ENCODE measurements around the gene NOTUM. TPM values are rescaled to one million over a fixed set of nuclear protein-coding genes. Genes with fewer than 3 reads are reported as not detected.
A peak's percentile ranks its signal among the peaks of the same experiment; 100 is the strongest.
"Not testable (repeated sequence)": the region's sequence is repeated elsewhere in the genome, so short reads cannot be mapped to it uniquely, and the experiment has no call there.

Gene NOTUM
- total RNA-seq, 8 experiments from 2014 or later, result 0.08 to 1.3 (median 0.40) TPM; not detected in 2

DNA sequence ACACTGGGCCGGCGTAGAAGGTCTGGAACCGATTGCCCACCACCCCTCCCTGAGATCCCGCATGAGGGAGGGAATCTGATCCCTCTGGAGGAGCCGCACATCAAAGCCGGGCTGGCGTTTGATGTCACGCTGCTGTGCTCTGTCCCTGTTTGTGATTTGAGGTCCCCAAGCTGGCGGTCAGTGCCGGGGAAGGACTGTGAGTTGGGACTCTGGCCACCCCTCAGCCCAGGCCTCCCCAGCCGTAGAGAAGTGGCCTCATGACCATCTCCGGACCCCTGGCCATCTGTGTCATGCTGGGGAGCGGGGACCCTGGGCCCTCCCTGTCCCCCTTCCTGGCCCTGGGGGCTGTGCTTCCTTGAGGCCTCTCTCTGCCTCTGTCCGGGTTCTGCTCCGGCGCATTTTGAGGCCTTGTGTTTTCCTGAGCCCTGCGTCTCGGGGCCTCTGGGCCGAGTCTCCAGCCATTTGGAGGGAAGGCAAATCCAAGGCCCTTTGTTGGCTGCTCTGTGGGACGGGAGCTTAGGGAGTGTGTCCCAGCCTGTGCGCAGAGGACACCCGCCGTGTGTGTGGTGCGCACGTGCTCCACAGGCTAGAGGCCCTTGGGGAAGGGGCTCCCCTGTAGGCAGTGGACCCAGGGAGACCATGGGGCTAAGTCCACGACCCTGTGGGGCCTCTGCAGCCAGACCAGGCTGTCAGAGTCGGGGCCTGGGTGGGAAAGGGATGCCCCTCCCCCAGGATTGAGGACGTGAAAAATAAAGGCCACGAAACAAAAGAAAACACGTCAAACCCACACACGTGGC, 31.5 kb upstream of the NOTUM start:
- H3K4me3 ChIP-seq, result no peak overlapping the region
- H3K27ac ChIP-seq, result peak overlapping the region; percentile 5 to 52
- H3K4me1 ChIP-seq (replicated peaks in 1 of 2), result peaks cover 20 to 26% of the 10 kb centered on the region in 2 donors
- in situ Hi-C loops (cut with MboI; ENCODE audit: low pct_unique_long_range_greater_than_20kb in 2 of 9, low sequenced_read_pairs in 9 of 9, unreplicated experiment in 9 of 9), result no loop called here
- 57 to 83% (median 70%) methylated on average over 2 to 15 of the region's 31 CpGs; no CpG with 5 or more reads in 5 of the 10 experiments for WGBS, 10 experiments
- peak in 5 of 8 experiments; percentile 5 to 23 (median 11) for ATAC-seq (replicated peaks in 6 of 8)

DNA sequence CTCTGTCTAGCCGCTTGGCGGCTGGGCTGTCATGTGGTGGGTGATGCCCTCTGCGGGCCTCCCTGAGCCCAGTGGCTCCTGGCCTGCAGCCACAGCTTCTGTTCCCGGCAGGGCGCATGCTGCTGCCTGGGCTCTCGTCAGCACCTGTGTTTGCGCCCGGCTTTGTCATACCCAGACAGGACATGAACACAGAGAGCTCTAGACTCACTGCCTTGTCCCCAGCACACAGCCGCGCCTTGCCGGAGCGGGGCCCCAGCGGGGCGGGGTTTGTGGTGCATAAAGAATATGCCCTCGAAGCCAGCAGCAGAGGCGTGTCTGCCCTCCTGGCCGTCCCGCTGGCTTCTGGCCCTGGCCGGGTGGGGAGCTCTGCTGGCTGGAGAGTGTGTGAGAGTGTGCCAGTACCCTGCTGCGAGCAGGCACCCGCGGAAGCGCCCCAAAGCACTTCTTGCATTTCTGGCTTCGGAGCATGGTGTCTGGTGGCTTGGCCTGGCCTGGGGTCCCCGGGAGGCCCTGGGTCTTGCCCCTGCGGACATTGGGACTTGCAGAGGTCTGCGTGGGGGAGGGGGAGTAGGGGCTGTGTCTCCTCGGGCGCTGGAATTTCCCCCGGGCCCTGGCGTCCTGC, 30.8 kb upstream of the NOTUM start:
- peak overlapping the region; percentile 5 to 52 for H3K27ac ChIP-seq

DNA sequence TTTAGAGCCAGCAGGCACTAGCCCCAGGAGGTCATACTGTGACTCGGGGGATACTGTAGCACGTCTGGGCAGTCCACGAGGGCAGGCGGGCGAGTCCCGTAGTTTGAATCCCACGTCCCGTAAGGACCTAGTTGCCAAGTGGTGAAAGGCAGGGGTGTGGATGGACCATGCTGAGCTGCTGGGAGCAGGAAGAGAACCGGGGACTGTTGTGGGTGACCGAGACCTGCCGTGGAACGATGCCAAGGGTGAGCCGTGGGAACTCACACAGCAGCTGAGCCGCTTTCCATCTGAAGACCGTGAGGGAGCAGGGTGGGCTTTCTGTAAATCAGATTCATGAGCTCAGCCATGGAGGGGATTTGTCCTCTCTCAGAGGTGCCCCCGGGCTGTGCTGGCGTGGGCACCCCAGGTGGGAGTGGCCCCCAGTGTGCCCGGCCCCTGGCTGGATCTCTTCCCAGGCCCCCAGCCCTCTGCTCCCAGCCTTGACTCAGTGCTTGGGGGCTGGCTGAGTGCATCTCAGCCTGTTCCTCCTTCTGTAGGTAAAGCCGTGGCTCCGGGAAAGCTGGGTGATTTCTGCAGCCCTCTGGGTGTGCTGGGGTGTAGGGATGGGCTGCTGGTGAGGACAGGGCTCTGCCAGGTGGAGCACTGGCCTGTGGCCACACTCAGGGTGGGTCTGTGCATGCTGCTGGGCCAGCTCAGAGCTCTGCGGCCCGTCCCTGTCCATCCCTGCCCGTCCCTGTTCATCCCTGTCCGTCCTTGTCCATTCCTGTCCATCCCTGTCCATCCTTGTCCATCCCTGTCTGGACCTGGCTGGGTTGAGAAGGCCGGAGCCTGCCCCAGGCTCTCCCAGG, 30.1 kb upstream of the NOTUM start:
- 60 to 100% (median 75%) methylated on average over 1 to 7 of the region's 25 CpGs; no CpG with 5 or more reads in 5 of the 10 experiments for WGBS, 10 experiments
- in situ Hi-C loops (cut with MboI; ENCODE audit: low pct_unique_long_range_greater_than_20kb in 2 of 9, low sequenced_read_pairs in 9 of 9, unreplicated experiment in 9 of 9), result no loop called here
- Histone ChIP-seq H3K27ac (peak overlapping the region in 1 of 2 donors; percentile 52), H3K4me1 (replicated peaks in 1 of 2) (peaks cover 20 to 26% of the 10 kb centered on the region in 2 donors), H3K4me3 (no peak overlapping the region)
- no peak for ATAC-seq (replicated peaks in 6 of 8)

More for the DNA sequence above, 30.8 kb upstream of the NOTUM start:
- in situ Hi-C loops (cut with MboI; ENCODE audit: low pct_unique_long_range_greater_than_20kb in 2 of 9, low sequenced_read_pairs in 9 of 9, unreplicated experiment in 9 of 9), result no loop called here
- Histone ChIP-seq H3K4me3 (no peak overlapping the region), H3K4me1 (replicated peaks in 1 of 2) (peaks cover 20 to 26% of the 10 kb centered on the region in 2 donors)
- WGBS, 10 experiments, result 0 to 29% (median 8%) methylated on average over 1 to 6 of the region's 31 CpGs; no CpG with 5 or more reads in 6 of the 10 experiments
- ATAC-seq (replicated peaks in 6 of 8), result peak; percentile 89 to 95 (median 92)

DNA sequence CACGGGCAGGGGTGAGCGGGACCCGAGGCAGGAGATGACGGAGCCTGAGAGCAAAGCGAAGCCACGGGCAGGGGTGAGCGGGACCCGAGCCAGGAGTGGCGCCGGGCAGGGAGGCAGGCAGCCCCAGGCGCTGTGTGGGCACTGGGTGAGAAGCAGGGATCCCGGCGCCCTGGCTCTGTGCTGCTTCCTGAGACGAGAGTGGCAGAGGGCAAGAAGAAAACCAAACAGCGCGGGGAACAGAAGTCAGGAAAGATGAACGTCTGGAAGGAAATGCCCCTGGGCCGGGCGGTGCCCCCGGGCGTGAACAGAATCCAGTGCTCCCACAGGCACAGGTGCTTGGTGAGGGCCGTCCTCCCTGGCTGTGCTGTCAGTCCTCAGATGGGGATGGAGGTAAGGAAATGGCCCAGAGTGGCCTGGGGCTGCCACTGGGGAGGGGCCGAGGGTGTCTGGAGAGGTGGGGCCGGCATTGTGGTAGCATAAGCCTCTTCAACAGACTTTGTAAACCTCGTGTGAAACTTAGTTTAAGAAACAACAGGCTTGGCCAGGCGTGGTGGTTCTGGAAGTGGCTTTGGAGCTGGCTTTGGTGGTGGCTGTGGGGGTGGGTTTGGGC, 26.3 kb upstream of the NOTUM start:
- no peak for ATAC-seq (replicated peaks in 6 of 8)
- 90 to 100% (median 100%) methylated on average over 1 to 9 of the region's 26 CpGs; no CpG with 5 or more reads in 6 of the 10 experiments for WGBS, 10 experiments
- Histone ChIP-seq H3K4me3 (no peak overlapping the region), H3K4me1 (replicated peaks in 1 of 2) (peaks cover 11 to 13% of the 10 kb centered on the region in 2 donors), H3K27ac (no peak overlapping the region)
- in situ Hi-C loops (cut with MboI; ENCODE audit: low pct_unique_long_range_greater_than_20kb in 2 of 9, low sequenced_read_pairs in 9 of 9, unreplicated experiment in 9 of 9), result no loop called here

DNA sequence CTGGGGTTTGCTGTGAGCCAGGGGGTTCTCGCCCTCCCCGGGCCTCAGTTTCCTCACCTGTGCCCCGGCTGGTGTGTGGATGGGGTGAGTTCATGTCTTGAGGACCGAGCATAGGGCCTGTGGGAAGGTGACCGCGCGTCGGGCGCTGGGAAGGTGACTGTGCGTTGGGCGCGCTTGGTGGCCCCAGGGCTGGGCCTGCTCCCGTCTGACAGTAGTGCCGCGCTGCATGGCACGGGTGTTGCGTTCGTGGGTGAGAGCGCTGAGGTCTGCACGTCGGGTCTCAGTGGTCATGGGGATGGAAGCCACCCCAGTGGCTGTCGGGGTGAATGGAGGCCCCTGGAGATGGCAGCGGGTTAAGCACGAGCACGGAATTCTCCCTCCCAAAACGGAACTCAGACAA, 25.6 kb upstream of the NOTUM start:
- H3K27ac ChIP-seq, result no peak overlapping the region
- H3K4me1 ChIP-seq (replicated peaks in 1 of 2), result peaks cover 4 to 6% of the 10 kb centered on the region in 2 donors
- in situ Hi-C loops (cut with MboI; ENCODE audit: low pct_unique_long_range_greater_than_20kb in 2 of 9, low sequenced_read_pairs in 9 of 9, unreplicated experiment in 9 of 9), result no loop called here
- WGBS, 10 experiments, result 93 to 100% (median 100%) methylated on average over 1 to 10 of the region's 26 CpGs; no CpG with 5 or more reads in 4 of the 10 experiments
- ATAC-seq (replicated peaks in 6 of 8), result no peak
- no peak overlapping the region for H3K4me3 ChIP-seq

DNA sequence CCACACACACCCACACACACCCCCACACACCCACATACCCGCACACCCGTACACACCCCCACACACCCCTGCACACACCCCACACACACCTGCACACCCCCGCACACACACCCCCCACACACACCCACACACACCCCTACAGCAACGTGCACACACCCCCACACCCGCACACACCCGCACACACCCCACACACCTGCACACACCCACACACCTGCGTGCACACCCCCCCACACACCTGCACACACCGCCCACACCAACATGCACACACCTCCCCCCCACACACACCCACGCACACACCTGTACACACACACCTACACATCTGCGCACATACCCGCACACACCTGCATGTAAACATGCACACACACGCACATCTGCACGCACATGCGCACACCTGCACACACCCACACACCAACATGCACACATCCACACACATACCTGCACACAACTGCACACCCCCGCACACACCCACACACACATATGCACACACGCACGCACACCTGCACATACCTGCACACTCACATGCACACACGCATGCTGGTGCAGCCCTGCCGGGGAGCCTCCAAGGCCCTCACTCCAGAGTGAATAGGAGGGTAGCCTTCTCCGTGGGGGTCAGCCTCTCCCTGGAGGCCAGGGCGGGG, 23.9 kb upstream of the NOTUM start:
- peak in 3 of 8 experiments; percentile 15 to 34 (median 16) for ATAC-seq (replicated peaks in 6 of 8)
- H3K4me1 ChIP-seq (replicated peaks in 1 of 2), result no peaks in the 10 kb centered on the region
- WGBS, 10 experiments, result 90 to 94% methylated on average over 4 to 7 of the region's 21 CpGs; no CpG with 5 or more reads in 8 of the 10 experiments
- H3K4me3 ChIP-seq, result no peak overlapping the region
- H3K27ac ChIP-seq, result no peak overlapping the region
- in situ Hi-C loops (cut with MboI; ENCODE audit: low pct_unique_long_range_greater_than_20kb in 2 of 9, low sequenced_read_pairs in 9 of 9, unreplicated experiment in 9 of 9), result no loop called here

DNA sequence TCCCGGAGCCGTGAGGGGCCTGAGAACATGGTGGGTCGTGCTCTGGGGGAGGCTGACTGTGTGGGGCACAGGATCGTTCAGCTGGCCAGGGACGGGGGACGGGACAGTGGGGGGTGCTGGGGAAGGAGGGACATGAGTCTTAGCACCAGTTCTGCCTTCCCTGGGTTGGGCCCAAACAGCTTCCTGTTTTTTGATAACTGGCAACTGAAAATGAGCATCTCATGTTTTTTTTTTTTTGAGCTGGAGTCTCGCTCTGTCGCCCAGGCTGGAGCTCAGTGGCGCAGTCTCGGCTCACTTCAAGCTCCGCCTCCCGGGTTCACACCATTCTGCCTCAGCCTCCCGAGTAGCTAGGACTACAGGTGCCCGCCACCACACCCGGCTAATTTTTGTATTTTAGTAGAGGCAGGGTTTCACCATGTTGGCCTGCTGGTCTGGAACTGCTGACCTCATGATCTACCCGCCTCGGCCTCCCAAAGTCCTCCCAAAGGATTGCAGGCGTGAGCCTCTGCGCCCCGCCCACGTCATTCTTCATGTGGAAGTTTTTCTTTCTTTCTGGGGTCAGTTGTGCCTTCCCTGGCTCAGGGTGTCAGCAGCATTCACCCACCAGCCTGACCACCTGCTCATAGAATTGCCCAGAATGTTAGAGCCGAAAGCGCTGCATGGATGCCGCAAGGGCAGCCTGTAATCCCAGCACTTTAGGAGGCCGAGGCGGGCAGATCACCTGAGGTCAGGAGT, 22.8 kb upstream of the NOTUM start:
- WGBS, 10 experiments, result 90 to 100% (median 95%) methylated on average over 2 to 16 of the region's 26 CpGs; no CpG with 5 or more reads in 5 of the 10 experiments
- ATAC-seq (replicated peaks in 6 of 8), result no peak

DNA sequence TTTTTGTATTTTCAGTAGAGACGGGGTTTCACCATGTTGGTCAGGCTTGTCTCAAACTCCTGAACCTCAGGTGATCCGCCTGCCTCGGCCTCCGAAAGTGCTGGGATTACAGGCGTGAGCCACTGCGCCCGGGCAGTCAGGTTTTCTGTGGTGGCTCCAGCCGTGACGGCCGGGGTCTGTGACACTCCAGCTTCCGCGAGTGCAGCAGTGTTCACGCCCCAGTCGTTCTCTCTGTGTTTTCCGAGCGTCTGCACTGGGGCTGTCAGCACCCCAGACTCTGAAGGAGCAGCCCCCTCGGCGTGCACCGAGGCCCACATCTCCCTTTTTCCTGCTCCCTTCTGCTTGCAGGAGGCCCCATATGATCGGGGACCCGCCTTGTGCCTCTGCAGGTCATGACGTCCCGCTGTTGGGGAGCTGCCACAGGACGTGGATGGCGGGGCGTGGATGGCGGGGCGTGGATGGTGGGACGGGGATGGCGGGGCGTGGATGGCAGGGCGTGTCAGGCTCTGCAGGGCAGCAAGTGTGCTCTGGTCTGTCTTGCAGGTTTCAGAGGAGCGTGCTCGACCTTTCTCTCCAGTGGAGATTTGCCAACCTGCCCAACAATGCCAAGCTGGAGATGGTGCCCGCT, 22.1 kb upstream of the NOTUM start:
- Histone ChIP-seq H3K27ac (no peak overlapping the region), H3K4me1 (replicated peaks in 1 of 2) (peaks cover 6 to 8% of the 10 kb centered on the region in 2 donors), H3K4me3 (no peak overlapping the region)
- WGBS, 10 experiments, result 83 to 100% (median 100%) methylated on average over 1 to 13 of the region's 35 CpGs; no CpG with 5 or more reads in 2 of the 10 experiments
- in situ Hi-C loops (cut with MboI; ENCODE audit: low pct_unique_long_range_greater_than_20kb in 2 of 9, low sequenced_read_pairs in 9 of 9, unreplicated experiment in 9 of 9), result no loop called here
- ATAC-seq (replicated peaks in 6 of 8), result no peak

More for the DNA sequence above, 22.8 kb upstream of the NOTUM start:
- in situ Hi-C loops (cut with MboI; ENCODE audit: low pct_unique_long_range_greater_than_20kb in 2 of 9, low sequenced_read_pairs in 9 of 9, unreplicated experiment in 9 of 9), result no loop called here
- H3K27ac ChIP-seq, result no peak overlapping the region
- H3K4me3 ChIP-seq, result no peak overlapping the region
- peaks cover under 1 to 2% of the 10 kb centered on the region in 2 donors for H3K4me1 ChIP-seq (replicated peaks in 1 of 2)

DNA sequence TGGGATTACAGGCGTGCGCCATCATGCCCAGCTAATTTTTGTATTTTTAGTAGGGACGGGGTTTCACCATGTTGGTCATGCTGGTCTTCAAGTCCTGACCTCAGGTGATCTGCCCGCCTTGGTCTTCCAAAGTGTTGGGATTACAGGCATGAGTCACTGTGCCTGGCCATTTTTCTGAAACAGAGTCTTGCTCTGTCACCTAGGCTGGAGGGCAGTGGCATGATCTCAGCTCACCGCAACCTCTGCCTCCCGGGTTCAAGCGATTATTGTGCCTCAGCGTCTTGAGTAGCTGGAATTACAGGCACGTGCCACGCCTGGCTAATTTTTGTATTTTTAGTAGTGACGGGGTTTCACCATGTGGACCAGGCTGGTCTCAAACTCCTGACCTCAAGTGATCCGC, 20.5 kb upstream of the NOTUM start:
- H3K27ac ChIP-seq; ATAC-seq (replicated peaks in 6 of 8); in situ Hi-C loops (cut with MboI; ENCODE audit: low pct_unique_long_range_greater_than_20kb in 2 of 9, low sequenced_read_pairs in 9 of 9, unreplicated experiment in 9 of 9); H3K4me3 ChIP-seq; H3K4me1 ChIP-seq (replicated peaks in 1 of 2): not testable (repeated sequence)
- WGBS, 10 experiments, result 92 to 100% (median 100%) methylated on average over 1 to 4 of the region's 12 CpGs; no CpG with 5 or more reads in 4 of the 10 experiments

DNA sequence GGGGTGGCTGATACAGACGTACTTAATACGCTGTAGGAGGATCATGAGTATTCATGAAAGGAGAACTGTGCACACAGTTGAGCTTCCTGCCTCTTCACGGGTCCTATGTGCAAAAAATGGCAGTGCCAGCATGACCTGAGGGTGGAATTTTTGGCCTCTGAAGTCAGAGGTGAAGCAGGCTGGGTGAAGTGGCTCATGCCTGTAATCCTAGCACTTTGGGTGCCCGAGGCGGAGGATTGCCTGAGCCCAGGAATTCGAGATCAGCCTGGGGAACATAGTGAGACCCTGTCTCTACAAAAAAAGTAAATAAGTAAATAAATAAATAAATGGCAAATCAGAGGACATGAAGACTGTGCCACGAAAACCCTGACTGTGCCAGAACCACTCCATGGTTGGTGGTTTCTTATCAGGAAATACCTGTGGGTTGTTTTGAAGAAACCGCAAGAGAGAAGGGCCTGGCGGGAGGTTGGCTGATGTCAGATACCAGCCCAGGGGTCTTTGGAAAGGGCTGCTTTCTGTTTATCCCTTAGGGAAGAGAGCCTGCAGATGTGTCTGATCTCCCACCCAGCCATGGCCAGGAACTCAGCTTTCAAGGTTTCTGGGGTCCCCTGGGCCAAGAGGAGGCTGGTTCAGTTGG, 19.8 kb upstream of the NOTUM start:
- in situ Hi-C loops (cut with MboI; ENCODE audit: low pct_unique_long_range_greater_than_20kb in 2 of 9, low sequenced_read_pairs in 9 of 9, unreplicated experiment in 9 of 9), result no loop called here
- WGBS, 10 experiments, result 80 to 100% (median 92%) methylated on average over 1 to 9 of the region's 9 CpGs; no CpG with 5 or more reads in 2 of the 10 experiments
- Histone ChIP-seq H3K4me3 (no peak overlapping the region), H3K4me1 (replicated peaks in 1 of 2) (peaks cover 6 to 8% of the 10 kb centered on the region in 2 donors), H3K27ac (no peak overlapping the region)
- ATAC-seq (replicated peaks in 6 of 8), result no peak

DNA sequence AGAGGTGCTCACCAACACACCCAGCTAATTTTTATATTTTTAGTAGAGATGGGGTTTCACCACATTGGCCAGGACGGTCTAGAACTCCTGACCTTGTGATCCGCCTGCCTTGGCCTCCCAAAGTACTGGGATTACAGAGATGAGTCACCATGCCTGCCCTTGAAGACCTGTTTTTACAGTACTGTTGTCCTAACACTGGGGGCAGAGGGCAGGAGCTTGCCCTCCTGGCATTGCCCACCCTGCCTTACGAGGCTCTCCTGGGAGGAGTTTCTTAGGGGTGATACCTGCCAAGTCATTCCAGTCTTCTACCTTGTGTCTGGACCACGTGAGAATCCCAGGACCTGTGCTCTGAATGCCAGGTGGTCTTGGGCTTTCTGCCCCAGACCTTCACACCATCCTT, 19.1 kb upstream of the NOTUM start:
- peaks cover 6 to 8% of the 10 kb centered on the region in 2 donors for H3K4me1 ChIP-seq (replicated peaks in 1 of 2)
- H3K4me3 ChIP-seq, result no peak overlapping the region
- in situ Hi-C loops (cut with MboI; ENCODE audit: low pct_unique_long_range_greater_than_20kb in 2 of 9, low sequenced_read_pairs in 9 of 9, unreplicated experiment in 9 of 9), result no loop called here
- no peak for ATAC-seq (replicated peaks in 6 of 8)
- no peak overlapping the region for H3K27ac ChIP-seq
- 67 to 100% (median 100%) methylated on average over 1 to 3 of the region's 4 CpGs; no CpG with 5 or more reads in 3 of the 10 experiments for WGBS, 10 experiments
